DOHH2 (cell line): ENCODE results near the gene THRB.

Source experiments
- EZH2phosphoT487 ChIP-seq: fragments of 200-600 bp; sonication (generic); IDR thresholded peaks from 2 replicates; pipeline ENCODE4 v1.6.1; 2017; ENCODE audit warnings: borderline replicate concordance, mild to moderate bottlenecking, antibody characterized with exemption, low read length, moderate library complexity, mixed read lengths
- TF ChIP-seq, protein P1 (sequence below): fragments of 200-600 bp; sonication (generic); IDR thresholded peaks from one replicate; pipeline ENCODE4 v1.5.1; 2014; ENCODE audit warnings: antibody characterized with exemption, mild to moderate bottlenecking, low read depth, low read length; ENCODE audit not compliant: poor library complexity, severe bottlenecking

DNA sequence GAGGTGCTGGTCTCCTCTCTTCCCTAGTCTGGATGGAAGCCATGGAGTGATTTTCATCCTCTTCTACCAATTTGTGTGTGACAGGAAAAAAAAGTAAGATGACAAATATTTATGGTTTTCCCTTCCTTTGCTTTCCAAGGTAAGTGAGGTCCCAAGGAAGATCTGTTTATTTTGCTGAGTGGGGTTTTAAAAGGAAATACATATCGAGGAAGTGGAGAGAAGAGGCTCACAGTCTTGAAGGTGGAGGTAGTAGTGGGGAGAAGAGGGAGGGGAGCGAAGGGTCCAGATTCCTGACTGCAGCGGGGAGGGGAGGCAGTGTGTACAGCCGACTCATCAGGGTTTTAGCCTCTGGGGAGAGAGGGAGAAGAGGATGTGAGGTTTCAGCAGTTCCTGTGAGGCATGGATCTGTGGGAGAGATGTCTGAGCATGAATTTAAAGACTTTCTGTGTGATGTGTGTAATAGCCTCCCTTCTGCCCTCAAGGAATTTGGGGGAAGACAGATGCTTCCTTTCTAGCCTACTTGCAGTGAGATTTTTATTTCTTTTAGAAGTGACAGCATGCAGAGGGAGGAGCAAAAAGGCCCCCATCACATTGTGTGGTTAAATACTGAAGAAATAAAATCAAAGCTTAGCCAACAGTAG lies 272.4 kb downstream of the THRB start:
- TF ChIP-seq, protein P1, sequence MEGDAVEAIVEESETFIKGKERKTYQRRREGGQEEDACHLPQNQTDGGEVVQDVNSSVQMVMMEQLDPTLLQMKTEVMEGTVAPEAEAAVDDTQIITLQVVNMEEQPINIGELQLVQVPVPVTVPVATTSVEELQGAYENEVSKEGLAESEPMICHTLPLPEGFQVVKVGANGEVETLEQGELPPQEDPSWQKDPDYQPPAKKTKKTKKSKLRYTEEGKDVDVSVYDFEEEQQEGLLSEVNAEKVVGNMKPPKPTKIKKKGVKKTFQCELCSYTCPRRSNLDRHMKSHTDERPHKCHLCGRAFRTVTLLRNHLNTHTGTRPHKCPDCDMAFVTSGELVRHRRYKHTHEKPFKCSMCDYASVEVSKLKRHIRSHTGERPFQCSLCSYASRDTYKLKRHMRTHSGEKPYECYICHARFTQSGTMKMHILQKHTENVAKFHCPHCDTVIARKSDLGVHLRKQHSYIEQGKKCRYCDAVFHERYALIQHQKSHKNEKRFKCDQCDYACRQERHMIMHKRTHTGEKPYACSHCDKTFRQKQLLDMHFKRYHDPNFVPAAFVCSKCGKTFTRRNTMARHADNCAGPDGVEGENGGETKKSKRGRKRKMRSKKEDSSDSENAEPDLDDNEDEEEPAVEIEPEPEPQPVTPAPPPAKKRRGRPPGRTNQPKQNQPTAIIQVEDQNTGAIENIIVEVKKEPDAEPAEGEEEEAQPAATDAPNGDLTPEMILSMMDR = no peak
- no peak for TF ChIP-seq EZH2phosphoT487
